Natural killer cell (primary cell): Measurements from ENCODE around the gene DYNC1LI2. TPM values are rescaled to one million over a fixed set of nuclear protein-coding genes. Genes with fewer than 3 reads are reported as not detected.
A peak's percentile ranks its signal among the peaks of the same experiment; 100 is the strongest.
"Not testable (repeated sequence)": the region's sequence is repeated elsewhere in the genome, so short reads cannot be mapped to it uniquely, and the experiment has no call there.

Experiments
- ATAC-seq, 3 donors: fragments of 150-1000 bp in 2 of 3; fragments of 200-7000 bp in 1 of 3; cut with Tn5 transposase; 1 replicate in 1 of 3; 2 replicates in 2 of 3; pipeline ENCODE4 v1.10.0; 2021; ENCODE audit warnings: mild to moderate bottlenecking in 2 of 3, moderate library complexity in 2 of 3
- DNase-seq, 2 donors: peaks; one replicate each; pipeline versions ENCODE4 v3.0.0 to v3.0.0-alpha.2; 2013 to 2021; ENCODE audit warnings: mixed read lengths in 1 of 2
- H3K27ac ChIP-seq: one replicate; pipeline ENCODE4 v1.5.1; 2013; ENCODE audit warnings: mild to moderate bottlenecking, low read length
- H3K27me3 ChIP-seq: one replicate; pipeline ENCODE4 v1.6.1; 2013; ENCODE audit warnings: low read length; ENCODE audit not compliant: control insufficient read depth, insufficient read depth
- H3K36me3 ChIP-seq: one replicate; pipeline ENCODE4 v1.6.1; 2013; ENCODE audit warnings: low read length; ENCODE audit not compliant: control insufficient read depth, insufficient read depth
- H3K4me1 ChIP-seq: one replicate; pipeline ENCODE4 v1.6.1; 2013; ENCODE audit warnings: low read length; ENCODE audit not compliant: control insufficient read depth, insufficient read depth
- H3K4me3 ChIP-seq: one replicate; pipeline ENCODE4 v1.5.1; 2013; ENCODE audit warnings: low read length
- H3K9me3 ChIP-seq: one replicate; pipeline ENCODE4 v1.6.1; 2013; ENCODE audit warnings: low read length; ENCODE audit not compliant: control insufficient read depth, insufficient read depth
- H3K27ac Mint-ChIP-seq, 2 donors: one replicate each; pipeline ENCODE4 v1.8.0; 2022; ENCODE audit warnings: mild to moderate bottlenecking in 2 of 2, mixed read lengths in 2 of 2, moderate library complexity in 1 of 2
- H3K27me3 Mint-ChIP-seq, 2 donors: one replicate each; pipeline ENCODE4 v1.8.0; 2022; ENCODE audit warnings: low read depth in 2 of 2, mixed read lengths in 2 of 2
- H3K36me3 Mint-ChIP-seq: one replicate; pipeline ENCODE4 v1.8.0; 2022; ENCODE audit warnings: mixed read lengths
- H3K4me1 Mint-ChIP-seq, 2 donors: one replicate each; pipeline ENCODE4 v1.8.0; 2022; ENCODE audit warnings: mixed read lengths in 2 of 2
- H3K4me3 Mint-ChIP-seq: one replicate; pipeline ENCODE4 v1.8.0; 2022; ENCODE audit warnings: mild to moderate bottlenecking, moderate library complexity, mixed read lengths
- H3K9me3 Mint-ChIP-seq, 2 donors: one replicate each; pipeline ENCODE4 v1.8.0; 2022; ENCODE audit warnings: mixed read lengths in 2 of 2
- WGBS: methylation state at CpG from one replicate; pipeline ENCODE4 v1.1.7; 2013; ENCODE audit warnings: missing lambda C conversion rate; ENCODE audit not compliant: insufficient coverage; 5-methylcytosine and 5-hydroxymethylcytosine counted together
- intact Hi-C: fragments of 100-400 bp; cut with micrococcal nuclease; formaldehyde crosslinking; loops from one replicate; pipeline ENCODE4 v1.14.2; 2022
- total RNA-seq, 4 donors: library from RNA; stranded (reverse); fragments of 120-200 nt in 1 of 4; gene quantifications; one replicate each; pipeline versions ENCODE4 v1.2.3 to v1.2.4, GENCODE V29; 2013 to 2022
- TF ChIP-seq, protein P1 (sequence below): fragments of 200-600 bp; IDR thresholded peaks from one replicate; pipeline ENCODE4 v1.8.0; 2022; ENCODE audit warnings: antibody characterized with exemption

Gene DYNC1LI2
- 100 to 1,000 TPM; 105 to 115 (median 110) TPM for total RNA-seq
- 70.9 TPM for total RNA-seq (2013)

DNA sequence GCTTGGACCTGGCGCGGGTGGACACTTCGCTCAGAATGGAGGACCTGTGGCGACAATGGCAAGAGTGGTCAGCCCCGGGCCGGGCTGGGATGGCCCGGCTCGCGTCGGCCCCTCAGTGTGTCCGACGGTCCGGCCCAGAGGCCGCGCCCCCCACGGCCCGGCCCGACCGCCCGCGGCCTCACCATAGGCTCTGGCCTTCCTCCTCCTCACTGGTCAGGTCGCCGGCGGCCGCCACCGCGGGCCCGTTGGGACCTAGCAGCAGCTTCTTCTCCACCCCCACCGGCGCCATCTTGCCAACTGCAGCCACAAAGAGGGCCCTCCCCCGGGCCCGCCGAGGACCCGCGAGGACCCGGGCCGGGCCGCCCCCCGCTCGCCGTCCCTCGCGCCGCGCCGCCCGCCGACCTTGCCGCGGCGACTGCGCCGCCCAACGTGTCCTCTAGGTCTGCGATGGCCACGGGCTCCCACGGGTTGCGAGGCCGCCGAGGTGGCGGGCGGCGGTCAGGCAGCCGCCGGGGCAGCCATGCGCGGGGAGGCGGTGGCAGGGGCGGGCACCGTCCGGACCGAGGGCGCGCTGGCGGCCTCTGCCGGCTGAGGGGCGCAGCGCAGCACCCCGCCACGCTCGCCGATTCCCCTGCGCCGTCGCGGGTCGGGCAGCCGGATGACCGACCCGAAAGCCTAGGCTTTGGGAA is at the start of gene DYNC1LI2:
DYNC1LI2 (minus strand) TSS at position 307 of the 689 bp plus-strand sequence; CDS start at position 289, 18 bp downstream.
- H3K27me3 Mint-ChIP-seq, result peaks cover 6 to 11% of the 10 kb centered on the region in 2 donors
- Histone ChIP-seq H3K27ac (peak within 1 kb of the TSS; percentile 39), H3K36me3 (peaks cover 8% of the 10 kb centered on the region), H3K27me3 (no peaks in the 10 kb centered on the region), H3K9me3 (no peaks in the 10 kb centered on the region), H3K4me3 (peak within 1 kb of the TSS; percentile 72), H3K4me1 (peaks cover 29% of the 10 kb centered on the region)
- TF ChIP-seq, protein P1, sequence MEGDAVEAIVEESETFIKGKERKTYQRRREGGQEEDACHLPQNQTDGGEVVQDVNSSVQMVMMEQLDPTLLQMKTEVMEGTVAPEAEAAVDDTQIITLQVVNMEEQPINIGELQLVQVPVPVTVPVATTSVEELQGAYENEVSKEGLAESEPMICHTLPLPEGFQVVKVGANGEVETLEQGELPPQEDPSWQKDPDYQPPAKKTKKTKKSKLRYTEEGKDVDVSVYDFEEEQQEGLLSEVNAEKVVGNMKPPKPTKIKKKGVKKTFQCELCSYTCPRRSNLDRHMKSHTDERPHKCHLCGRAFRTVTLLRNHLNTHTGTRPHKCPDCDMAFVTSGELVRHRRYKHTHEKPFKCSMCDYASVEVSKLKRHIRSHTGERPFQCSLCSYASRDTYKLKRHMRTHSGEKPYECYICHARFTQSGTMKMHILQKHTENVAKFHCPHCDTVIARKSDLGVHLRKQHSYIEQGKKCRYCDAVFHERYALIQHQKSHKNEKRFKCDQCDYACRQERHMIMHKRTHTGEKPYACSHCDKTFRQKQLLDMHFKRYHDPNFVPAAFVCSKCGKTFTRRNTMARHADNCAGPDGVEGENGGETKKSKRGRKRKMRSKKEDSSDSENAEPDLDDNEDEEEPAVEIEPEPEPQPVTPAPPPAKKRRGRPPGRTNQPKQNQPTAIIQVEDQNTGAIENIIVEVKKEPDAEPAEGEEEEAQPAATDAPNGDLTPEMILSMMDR, result peak; percentile 81
- H3K9me3 Mint-ChIP-seq, result no peaks in the 10 kb centered on the region
- ATAC-seq, result peak; percentile 94 to 98 (median 96)
- DNase-seq, result peak; percentile 86 to 90
- no peaks in the 10 kb centered on the region for H3K36me3 Mint-ChIP-seq
- WGBS, result under 1% methylated on average over 90 of the region's 90 CpGs
- peak within 1 kb of the TSS; percentile 94 for H3K4me3 Mint-ChIP-seq
- peak within 1 kb of the TSS; percentile 84 to 85 for H3K27ac Mint-ChIP-seq
- intact Hi-C loops, result no loop called here
- H3K4me1 Mint-ChIP-seq, result peaks cover 40 to 41% of the 10 kb centered on the region in 2 donors

GRCh38 chr16:66800856-66801255 is 49.4 kb upstream of the DYNC1LI2 start:
- Mint-ChIP-seq H3K4me3 (no peak overlapping the region), H3K27me3 (no peaks in the 10 kb centered on the region), H3K4me1 (no peaks in the 10 kb centered on the region), H3K9me3 (no peaks in the 10 kb centered on the region), H3K27ac (no peak overlapping the region), H3K36me3 (peaks cover 19% of the 10 kb centered on the region)
- Histone ChIP-seq H3K4me1 (no peaks in the 10 kb centered on the region), H3K36me3 (peaks cover 35% of the 10 kb centered on the region), H3K4me3 (no peak overlapping the region), H3K27ac (no peak overlapping the region), H3K27me3 (no peaks in the 10 kb centered on the region), H3K9me3 (no peaks in the 10 kb centered on the region)
- DNase-seq (no peak), ATAC-seq (no peak)
- TF ChIP-seq, protein P1, result no peak
- intact Hi-C loops, result no loop called here
- WGBS, result 96% methylated on average over 19 of the region's 19 CpGs

GRCh38 chr16:66798161-66798560 is 46.8 kb upstream of the DYNC1LI2 start:
- Mint-ChIP-seq H3K4me1 (no peaks in the 10 kb centered on the region), H3K4me3 (no peak overlapping the region), H3K27ac (no peak overlapping the region), H3K9me3 (no peaks in the 10 kb centered on the region), H3K27me3 (no peaks in the 10 kb centered on the region), H3K36me3 (no peaks in the 10 kb centered on the region)
- TF ChIP-seq, protein P1, result no peak
- Histone ChIP-seq H3K4me3 (no peak overlapping the region), H3K27me3 (no peaks in the 10 kb centered on the region), H3K9me3 (no peaks in the 10 kb centered on the region), H3K27ac (no peak overlapping the region), H3K36me3 (peaks cover 12% of the 10 kb centered on the region), H3K4me1 (no peaks in the 10 kb centered on the region)
- 88% methylated on average over 2 of the region's 2 CpGs for WGBS
- intact Hi-C loops, result no loop called here
- ATAC-seq (no peak), DNase-seq (no peak)

GRCh38 chr16:66793984-66794383 is 42.6 kb upstream of the DYNC1LI2 start:
- ATAC-seq, H3K9me3 Mint-ChIP-seq, H3K36me3 ChIP-seq, H3K36me3 Mint-ChIP-seq, H3K4me3 ChIP-seq, H3K27me3 Mint-ChIP-seq, H3K27ac Mint-ChIP-seq, H3K27ac ChIP-seq, H3K4me3 Mint-ChIP-seq, H3K27me3 ChIP-seq, H3K4me1 Mint-ChIP-seq, H3K9me3 ChIP-seq, intact Hi-C loops, DNase-seq, H3K4me1 ChIP-seq: not testable (repeated sequence)
- 81% methylated on average over 6 of the region's 6 CpGs for WGBS
